Ovary (tissue), 9 donors: ENCODE results near the gene PBX4. TPM values are rescaled to one million over a fixed set of nuclear protein-coding genes. Genes with fewer than 3 reads are reported as not detected.
"Not testable (repeated sequence)": the region's sequence is repeated elsewhere in the genome, so short reads cannot be mapped to it uniquely, and the experiment has no call there.

Experiments
- DNase-seq, 5 donors: peaks; one replicate each; pipeline ENCODE4 v3.0.0-alpha.2; 2019 to 2020
- H3K27ac ChIP-seq, 2 donors: fragments of 200-600 bp; one replicate each; pipeline versions ENCODE4 v1.5.1 to v1.8.0; 2019 to 2022
- H3K27me3 ChIP-seq: fragments of 200-600 bp; one replicate; pipeline ENCODE4 v1.8.0; 2022
- H3K36me3 ChIP-seq: fragments of 200-600 bp; sonication (generic); one replicate; pipeline ENCODE4 v1.5.1; 2019
- H3K4me1 ChIP-seq: one replicate; pipeline ENCODE4 v1.8.1; 2013; ENCODE audit warnings: mild to moderate bottlenecking, moderate library complexity; ENCODE audit not compliant: insufficient read depth
- H3K4me3 ChIP-seq: fragments of 200-600 bp; sonication (generic); one replicate; pipeline ENCODE4 v1.5.1; 2017
- H3K9me3 ChIP-seq, 2 donors: fragments of 200-600 bp in 1 of 2; sonication (generic) in 1 of 2; one replicate each; pipeline versions ENCODE4 v1.5.1 to v1.8.1; 2013 to 2019; ENCODE audit warnings: mild to moderate bottlenecking in 1 of 2, moderate library complexity in 1 of 2
- CTCF ChIP-seq, 3 donors: fragments of 450-650 bp in 2 of 3; fragments of 200-600 bp in 1 of 3; IDR thresholded peaks; one replicate each; pipeline versions ENCODE4 v1.5.1 to v1.8.0; 2016 to 2022; ENCODE audit warnings: antibody characterized with exemption in 3 of 3, mild to moderate bottlenecking in 1 of 3
- EP300 ChIP-seq: sonication (generic); formaldehyde crosslinking; IDR thresholded peaks from one replicate; pipeline ENCODE4 v1.6.1; 2017; ENCODE audit warnings: antibody characterized with exemption
- POLR2A ChIP-seq: fragments of 450-650 bp; IDR thresholded peaks from one replicate; pipeline ENCODE4 v1.6.1; 2017; ENCODE audit warnings: antibody characterized with exemption, mild to moderate bottlenecking, moderate library complexity
- WGBS, 3 donors: extraction: QIAGEN DNeasy Blood & Tissue Kit in 1 of 3; methylation state at CpG; one replicate each; pipeline versions ENCODE4 v1.1.5 to v1.1.7; 2013 to 2017; 5-methylcytosine and 5-hydroxymethylcytosine counted together
- intact Hi-C, 4 donors: fragments of 100-400 bp; cut with DNase I; formaldehyde crosslinking; loops; one replicate each; pipeline versions ENCODE4 v1.11.0 to v1.15.1; 2022 to 2023
- polyA plus RNA-seq, 2 donors: library from polyadenylated mRNA; stranded (reverse); fragments of 200-250 nt in 1 of 2; fragments of 350-450 nt in 1 of 2; fragmentation: Illumina TruSeq in 1 of 2; extraction: RNeasy Lipid Tissue Mini Kit (QIAGEN cat#74804) in 1 of 2; gene quantifications; one replicate each; pipeline ENCODE4 v1.2.3, GENCODE V29; 2013 to 2014
- total RNA-seq, 7 donors: library from RNA; depleted of rRNA in 2 of 7; stranded (reverse); fragments of >200 nt in 2 of 7; fragmentation: NEBNext Ultra II Directional in 3 of 7; extraction: Animal tissue kit (Norgen Biotek cat#: 25700) in 3 of 7; gene quantifications; one replicate each; pipeline versions ENCODE4 v1.1.0 to v1.2.4, GENCODE V29; 2016 to 2023
- donor health status: DM: no; HTN: no; CAD: no; lungs with moderate emphysema.
- donor health status: DM: no; HTN: no; CAD: no.
- donor health status: Bipolar disorder and iron deficiency.
- donor health status: DM: yes; HTN: yes; CAD: no.
- donor health status: DM: no; HTN: no; CAD: no.
- donor health status: DM: yes; HTN: yes; CAD: no.

Gene PBX4
- total and polyA plus RNA-seq, 9 donors, result 0.73 to 4.4 (median 3.2) TPM

- no peaks in the 10 kb centered on the region for H3K4me1 ChIP-seq
- H3K4me3 ChIP-seq, result no peak overlapping the region
- TF ChIP-seq POLR2A (no peak), EP300 (no peak), CTCF (IDR thresholded peaks at IDR 0.05) (no peak)
- H3K36me3 ChIP-seq, result no peaks in the 10 kb centered on the region
- no peaks in the 10 kb centered on the region for H3K27me3 ChIP-seq
- WGBS, 3 donors, result 78 to 88% (median 82%) methylated on average over 3 of the region's 3 CpGs
- no peak for DNase-seq
- intact Hi-C loops, result no loop called here
- no peak overlapping the region for H3K27ac ChIP-seq
- H3K9me3 ChIP-seq, result no peaks in the 10 kb centered on the region
These were observed 15.7 kb downstream of the PBX4 start for GRCh38 chr19:19602713-19603324.

- Histone ChIP-seq H3K27me3 (no peaks in the 10 kb centered on the region), H3K9me3 (no peaks in the 10 kb centered on the region), H3K4me1 (no peaks in the 10 kb centered on the region), H3K4me3 (no peak overlapping the region), H3K27ac (no peak overlapping the region), H3K36me3 (no peaks in the 10 kb centered on the region)
- intact Hi-C loops, result no loop called here
- 85 to 87% (median 87%) methylated on average over 9 of the region's 9 CpGs for WGBS, 3 donors
- no peak for DNase-seq
- no peak for TF ChIP-seq EP300
- TF ChIP-seq CTCF (IDR thresholded peaks at IDR 0.05), result no peak
- TF ChIP-seq POLR2A, result no peak
These were observed 16.3 kb downstream of the PBX4 start for GRCh38 chr19:19602136-19602712.

GRCh38 chr19:19600793-19601330, 17.6 kb downstream of the PBX4 start:
- WGBS, 3 donors, result 75 to 88% (median 75%) methylated on average over 1 of the region's 1 CpG

GRCh38 chr19:19598728-19599451, 19.6 kb downstream of the PBX4 start:
- H3K36me3 ChIP-seq, intact Hi-C loops, H3K9me3 ChIP-seq, H3K27ac ChIP-seq, H3K4me3 ChIP-seq, H3K27me3 ChIP-seq, DNase-seq, H3K4me1 ChIP-seq: not testable (repeated sequence)
- 92 to 93% (median 92%) methylated on average over 20 of the region's 20 CpGs for WGBS, 3 donors

More at GRCh38 chr19:19600793-19601330, 17.6 kb downstream of the PBX4 start:
- Histone ChIP-seq H3K4me1 (no peaks in the 10 kb centered on the region), H3K9me3 (no peaks in the 10 kb centered on the region), H3K27ac (no peak overlapping the region), H3K4me3 (no peak overlapping the region), H3K27me3 (no peaks in the 10 kb centered on the region), H3K36me3 (no peaks in the 10 kb centered on the region)
- DNase-seq, result no peak
- TF ChIP-seq POLR2A (no peak), CTCF (IDR thresholded peaks at IDR 0.05) (no peak), EP300 (no peak)
- intact Hi-C loops, result no loop called here
